ENCODE results near the gene ABCB9.
"Not testable (repeated sequence)": the region's sequence is repeated elsewhere in the genome, so short reads cannot be mapped to it uniquely, and the experiment has no call there.

The ABCB9 gene

GRCh38 chr12:122965851-122966742 lies at the start of gene ABCB9:
ABCB9 (minus strand) TSS chr12:122966463; CDS start chr12:122960235, 6,228 bp downstream.
- DNase-seq (ENCODE audit: low spot score): peak; percentile 100

DNA sequence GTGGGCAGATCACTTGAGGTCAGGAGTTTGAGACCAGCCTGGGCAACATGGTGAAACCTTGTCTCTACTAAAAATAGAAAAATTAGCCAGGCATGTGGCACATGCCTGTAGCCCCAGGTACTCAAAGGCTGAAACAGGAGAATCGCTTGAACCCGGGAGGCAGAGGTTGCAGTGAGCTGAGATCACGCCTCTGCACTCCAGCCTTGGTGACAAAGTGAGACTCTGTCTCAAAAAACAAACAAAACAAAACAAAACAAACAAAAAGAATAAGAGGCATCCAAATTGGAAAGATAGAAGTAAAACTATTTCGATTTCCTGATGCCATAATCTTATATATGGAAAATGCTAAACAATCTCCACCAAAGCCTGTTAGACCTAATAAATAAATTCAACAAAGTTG lies 48.2 kb upstream of the ABCB9 start:
- DNase-seq (ENCODE audit: low spot score): not testable (repeated sequence)

GRCh38 chr12:123013185-123014095 lies 47.2 kb upstream of the ABCB9 start:
- DNase-seq (ENCODE audit: low spot score): no peak

- no peak for DNase-seq (ENCODE audit: low spot score)
Measured at GRCh38 chr12:123011701-123012100, 45.4 kb upstream of the ABCB9 start.

DNA sequence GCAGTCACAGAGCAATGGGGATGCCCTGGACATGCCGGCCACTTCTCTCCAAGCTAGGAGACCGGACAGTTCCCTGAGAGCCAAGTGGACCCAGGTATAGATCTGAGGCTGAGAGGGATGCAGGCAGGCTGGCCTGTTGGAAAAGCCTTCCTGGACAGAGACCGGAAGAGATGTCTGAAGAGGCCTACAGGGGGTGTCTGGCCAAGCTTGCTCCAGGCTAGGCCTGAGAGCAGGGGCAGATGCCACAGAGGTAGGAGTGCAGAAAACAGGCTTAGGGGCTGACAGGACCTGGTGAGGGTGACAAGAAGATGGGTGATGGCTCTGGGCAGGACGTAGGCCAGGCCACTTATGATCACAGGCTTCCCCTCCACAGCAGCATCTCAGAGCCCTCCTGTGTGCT lies 44.4 kb upstream of the ABCB9 start:
- DNase-seq (ENCODE audit: low spot score): no peak

- DNase-seq (ENCODE audit: low spot score): no peak
Measured at GRCh38 chr12:123010110-123010509, 43.8 kb upstream of the ABCB9 start.

GRCh38 chr12:123006977-123007376 lies 40.7 kb upstream of the ABCB9 start:
- no peak for DNase-seq (ENCODE audit: low spot score)

DNA sequence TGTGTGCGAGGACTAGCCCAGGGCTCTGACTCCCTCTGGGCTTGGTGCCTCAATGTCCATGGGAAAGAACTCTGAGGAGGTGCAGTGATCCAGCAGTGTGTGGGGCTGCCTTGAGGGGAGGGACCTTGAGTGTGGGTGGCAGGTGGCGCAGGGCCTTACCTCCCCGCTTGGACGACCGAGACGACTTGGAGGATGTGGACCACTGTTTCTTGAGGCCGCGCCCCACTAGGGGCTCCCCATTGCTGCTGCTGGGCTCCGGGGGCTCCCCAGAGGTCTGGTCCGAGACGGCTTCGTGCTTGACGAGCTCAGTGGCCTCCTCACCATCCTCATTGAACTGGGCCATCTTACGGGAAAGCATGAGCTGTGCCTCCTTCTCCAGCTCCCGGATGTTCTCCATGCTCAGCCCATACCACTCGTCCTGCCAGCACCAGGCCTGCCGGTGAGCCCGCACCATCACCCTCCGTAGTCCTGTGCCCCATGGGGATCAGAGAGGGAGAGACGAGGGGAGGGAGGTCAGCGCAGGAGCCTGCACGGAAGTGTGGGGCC lies 38.9 kb upstream of the ABCB9 start:
- no peak for DNase-seq (ENCODE audit: low spot score)

GRCh38 chr12:123004287-123004686 lies 38.0 kb upstream of the ABCB9 start:
- no peak for DNase-seq (ENCODE audit: low spot score)

DNA sequence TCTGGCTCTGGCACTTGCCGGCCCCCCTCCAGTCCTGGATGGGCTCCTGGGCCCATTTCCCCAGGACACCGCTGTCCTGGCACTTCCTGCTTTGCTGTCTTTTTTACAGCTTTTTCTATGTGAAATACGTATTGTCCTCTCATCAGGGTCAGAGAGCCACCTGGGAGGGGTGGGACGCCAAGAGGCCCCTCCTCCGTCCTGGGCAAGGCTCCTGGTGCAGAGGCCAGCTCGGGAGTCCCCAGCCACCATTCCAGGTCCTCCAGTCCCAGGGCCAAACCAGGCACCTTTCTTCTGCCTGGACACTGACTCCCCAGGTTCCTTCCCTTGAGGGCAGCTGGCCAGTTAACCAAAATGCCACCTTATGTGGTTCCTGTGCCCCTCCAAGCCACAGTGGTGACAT lies 37.0 kb upstream of the ABCB9 start:
- no peak for DNase-seq (ENCODE audit: low spot score)

DNA sequence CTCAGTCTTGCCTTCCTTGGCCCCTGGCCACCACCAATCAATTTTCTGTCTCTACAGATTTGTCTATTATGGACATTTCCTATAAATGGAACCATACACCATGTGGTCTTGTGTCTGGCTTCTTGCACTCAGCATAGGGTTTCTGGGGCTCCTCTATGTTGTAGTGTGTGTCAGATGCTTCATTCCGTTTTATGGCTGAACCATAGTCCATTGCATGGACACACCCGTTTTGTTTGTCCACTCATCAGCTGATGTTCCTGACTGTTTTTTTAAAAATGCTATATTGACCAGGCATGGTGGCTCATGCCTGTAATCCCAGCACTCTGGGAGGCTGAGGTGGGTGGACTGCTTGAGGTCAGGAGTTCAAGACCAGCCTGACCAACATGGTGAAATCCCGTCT lies 35.2 kb upstream of the ABCB9 start:
- DNase-seq (ENCODE audit: low spot score): no peak

DNA sequence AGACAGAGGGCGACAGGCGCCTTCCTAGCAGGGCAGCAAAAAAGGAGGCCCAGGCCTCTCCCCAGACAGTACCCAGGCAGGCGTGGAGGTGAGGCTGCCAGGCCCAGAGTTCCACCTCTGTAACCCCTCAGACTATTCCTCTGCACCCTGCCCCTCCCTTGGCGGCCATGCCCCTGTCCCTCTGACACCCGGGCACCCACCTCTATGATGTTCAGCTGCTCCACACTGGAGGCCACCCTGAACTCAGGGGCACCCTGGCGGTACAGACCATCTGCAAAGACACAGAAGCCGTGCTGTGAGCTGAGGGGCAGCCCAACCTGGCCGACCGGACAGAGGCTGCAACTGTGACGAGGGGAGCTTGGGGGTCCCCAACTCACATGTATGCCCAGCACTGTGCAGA lies 34.3 kb upstream of the ABCB9 start:
- DNase-seq (ENCODE audit: low spot score): no peak

GRCh38 chr12:122999986-123000420 lies 33.7 kb upstream of the ABCB9 start:
- DNase-seq (ENCODE audit: low spot score): no peak

DNA sequence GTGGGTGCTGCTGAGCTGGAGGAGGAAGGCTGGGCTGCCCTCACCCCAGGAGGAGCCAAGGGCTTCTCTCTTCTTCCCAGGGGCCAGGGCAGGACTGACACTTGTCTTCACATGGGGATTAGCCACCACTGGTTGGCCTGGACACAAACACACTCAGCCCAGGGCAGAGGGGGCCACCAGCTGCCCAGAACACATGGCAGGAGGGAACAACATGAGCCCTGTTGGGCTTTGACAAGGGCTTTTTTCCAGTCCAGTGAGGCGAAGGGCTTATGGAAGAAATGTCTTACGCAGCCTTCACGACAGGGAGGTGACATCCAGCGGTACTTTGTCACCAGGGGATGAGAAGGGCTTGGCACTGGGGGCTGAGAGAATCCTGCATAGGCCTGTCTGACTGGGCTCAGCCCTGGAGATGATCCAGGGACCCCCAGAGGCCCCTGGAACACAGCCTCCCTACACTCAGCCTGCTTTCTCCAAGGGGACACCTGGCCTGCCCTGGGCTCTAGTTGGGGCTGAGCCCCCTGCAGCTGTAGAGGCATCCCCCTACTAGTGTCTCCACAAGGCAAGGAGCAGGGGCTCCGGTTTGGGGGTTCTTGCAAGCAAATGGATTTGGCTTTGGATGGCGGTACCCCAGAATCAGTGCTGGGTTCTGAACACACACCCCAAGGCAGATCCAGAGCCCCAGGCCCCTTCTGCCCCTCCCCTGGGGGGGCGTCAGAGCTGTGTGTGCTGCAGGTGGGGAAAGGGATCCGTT lies 33.1 kb upstream of the ABCB9 start:
- no peak for DNase-seq (ENCODE audit: low spot score)

GRCh38 chr12:122998316-122998715 lies 32.1 kb upstream of the ABCB9 start:
- DNase-seq (ENCODE audit: low spot score): no peak

DNA sequence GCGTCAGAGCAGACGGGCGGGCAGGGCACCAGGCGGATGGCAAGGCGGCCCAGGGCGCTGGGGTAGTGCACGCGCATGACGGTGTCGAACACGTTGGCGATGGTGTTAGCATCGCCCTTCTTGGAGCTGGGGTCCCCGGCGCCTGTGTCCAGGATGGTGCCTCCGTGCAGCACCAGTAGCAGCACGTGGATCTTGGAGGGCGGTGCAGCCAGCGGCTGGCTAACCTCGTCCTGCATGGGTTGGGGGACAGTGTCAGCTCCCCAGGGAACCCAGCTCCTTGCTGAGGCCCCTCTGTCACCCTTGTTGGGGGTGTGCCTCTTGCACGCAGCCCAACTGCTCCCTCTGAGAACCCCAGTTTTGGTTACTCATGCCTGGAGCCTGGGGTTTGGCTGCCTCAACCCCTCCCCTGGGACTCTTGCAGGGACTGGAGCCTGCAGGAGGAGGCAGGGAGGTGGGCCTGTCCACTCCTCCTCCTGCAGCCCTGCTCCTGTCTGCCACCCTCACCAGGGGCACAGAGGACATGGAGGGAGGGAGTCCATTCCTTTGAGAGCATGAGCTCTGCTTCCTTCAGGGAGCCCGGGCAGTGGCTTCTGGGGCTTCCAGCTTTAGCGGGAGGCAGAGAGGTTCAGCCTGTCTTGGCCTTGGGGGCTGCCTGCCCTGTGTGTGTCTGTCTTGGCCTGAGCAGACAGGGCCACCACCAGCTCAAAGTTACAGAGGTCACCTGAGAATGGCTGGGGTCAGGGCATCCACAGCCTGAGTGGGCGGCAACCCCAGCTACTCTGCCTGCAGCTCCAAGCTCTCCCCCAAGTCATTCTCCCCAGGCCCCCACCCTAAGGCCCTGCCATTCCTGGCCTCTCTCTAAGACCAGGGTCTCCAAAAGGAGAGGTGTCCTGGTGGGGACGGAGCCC lies 31.3 kb upstream of the ABCB9 start:
- DNase-seq (ENCODE audit: low spot score): no peak

- DNase-seq (ENCODE audit: low spot score): no peak
Measured at GRCh38 chr12:122996621-122997342, 30.5 kb upstream of the ABCB9 start.

GRCh38 chr12:122996188-122996601 lies 29.9 kb upstream of the ABCB9 start:
- DNase-seq (ENCODE audit: low spot score): no peak

- no peak for DNase-seq (ENCODE audit: low spot score)
Measured at GRCh38 chr12:122995503-122996187, 29.4 kb upstream of the ABCB9 start.

Data from iPS-NIHi11 (cell line).